HEK293 (cell line): ENCODE results near the gene NFKB1.

ENCODE experiments used
- BCL11A ChIP-seq: fragments of 450-650 bp; formaldehyde crosslinking; IDR thresholded peaks from 2 replicates; pipeline ENCODE4 v1.5.1; 2016; ENCODE audit warnings: low read depth, missing biosample characterization, missing genetic modification characterization
- CTCF ChIP-seq: fragments of 450-650 bp; formaldehyde crosslinking; IDR thresholded peaks from 2 replicates; pipeline ENCODE4 v1.5.1; 2016; ENCODE audit warnings: missing biosample characterization, missing genetic modification characterization
- HOXA7 ChIP-seq: sonication (generic); formaldehyde crosslinking; IDR thresholded peaks from 2 replicates; pipeline ENCODE4 v1.8.1; 2022; ENCODE audit warnings: missing genetic modification reagents, borderline replicate concordance
- KLF10 ChIP-seq: fragments of 450-650 bp; IDR thresholded peaks from 2 replicates; pipeline ENCODE4 v1.5.1; 2018; ENCODE audit warnings: missing biosample characterization, mild to moderate bottlenecking, missing genetic modification characterization
- SP2 ChIP-seq: fragments of 450-650 bp; formaldehyde crosslinking; IDR thresholded peaks from 2 replicates; pipeline ENCODE4 v1.5.1; 2016; ENCODE audit warnings: missing biosample characterization, missing genetic modification characterization
- YY1 ChIP-seq: fragments of 450-650 bp; formaldehyde crosslinking; IDR thresholded peaks from 2 replicates; pipeline ENCODE4 v1.5.1; 2018; ENCODE audit warnings: missing biosample characterization, missing genetic modification characterization
- ZNF140 ChIP-seq: fragments of 450-650 bp; formaldehyde crosslinking; IDR thresholded peaks from 2 replicates; pipeline ENCODE4 v1.5.1; 2016; ENCODE audit warnings: missing biosample characterization, missing genetic modification characterization
- ZNF513 ChIP-seq: fragments of 450-650 bp; IDR thresholded peaks from 2 replicates; pipeline ENCODE4 v1.5.1; 2018; ENCODE audit warnings: missing biosample characterization, missing genetic modification characterization
- ZNF558 ChIP-seq: fragments of 450-650 bp; formaldehyde crosslinking; IDR thresholded peaks from 2 replicates; pipeline ENCODE4 v1.5.1; 2016; ENCODE audit warnings: missing biosample characterization, missing genetic modification characterization
- ZNF76 ChIP-seq: fragments of 450-650 bp; formaldehyde crosslinking; IDR thresholded peaks from 2 replicates; pipeline ENCODE4; 2016; ENCODE audit warnings: low read depth, missing biosample characterization, missing genetic modification characterization, borderline replicate concordance
- TF ChIP-seq, protein P1 (sequence below): fragments of 450-650 bp; formaldehyde crosslinking; IDR thresholded peaks from 2 replicates; pipeline ENCODE4 v1.5.1; 2016; ENCODE audit warnings: missing biosample characterization, missing genetic modification characterization

DNA sequence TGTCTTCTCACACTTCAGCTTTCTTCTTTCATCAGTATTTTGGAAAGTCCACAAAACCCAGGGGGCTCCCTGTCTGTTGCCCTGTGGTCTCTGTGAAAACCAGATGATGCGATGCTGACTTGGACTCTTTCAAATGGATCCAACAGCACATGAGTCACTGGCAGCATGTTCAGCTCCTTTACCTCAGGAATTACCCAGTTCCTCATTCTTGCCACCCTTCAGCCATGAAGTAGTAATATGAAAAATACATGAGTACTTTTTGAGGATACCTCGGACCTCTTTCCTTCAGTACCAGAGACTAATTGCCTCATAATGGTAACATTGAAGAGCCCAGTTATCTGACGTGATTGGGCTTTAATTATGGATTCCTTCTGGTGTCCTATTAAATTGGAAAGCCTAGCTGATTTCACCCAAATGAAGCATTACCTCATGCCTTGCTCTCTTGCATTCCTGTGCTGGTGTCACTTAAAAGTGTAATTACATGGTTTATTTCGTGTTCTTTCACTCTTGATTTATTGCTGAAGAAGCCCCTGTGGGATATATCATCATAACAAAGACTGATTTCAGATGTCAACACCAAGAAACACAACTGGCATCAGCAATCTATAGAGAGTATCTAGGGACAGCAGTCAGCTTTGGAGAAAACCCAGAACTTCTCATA, 63.4 kb downstream of the NFKB1 start:
- TF ChIP-seq YY1 (tag by site-specific recombination) (no peak), CTCF (tag by site-specific recombination) (no peak), SP2 (tag by site-specific recombination) (no peak), ZNF513 (no peak), ZNF558 (tag by site-specific recombination) (no peak), KLF10 (tag by site-specific recombination) (no peak), BCL11A (no peak), ZNF140 (tag by site-specific recombination) (no peak), ZNF76 (tag by site-specific recombination) (no peak), HOXA7 (no peak)
- TF ChIP-seq, protein P1, sequence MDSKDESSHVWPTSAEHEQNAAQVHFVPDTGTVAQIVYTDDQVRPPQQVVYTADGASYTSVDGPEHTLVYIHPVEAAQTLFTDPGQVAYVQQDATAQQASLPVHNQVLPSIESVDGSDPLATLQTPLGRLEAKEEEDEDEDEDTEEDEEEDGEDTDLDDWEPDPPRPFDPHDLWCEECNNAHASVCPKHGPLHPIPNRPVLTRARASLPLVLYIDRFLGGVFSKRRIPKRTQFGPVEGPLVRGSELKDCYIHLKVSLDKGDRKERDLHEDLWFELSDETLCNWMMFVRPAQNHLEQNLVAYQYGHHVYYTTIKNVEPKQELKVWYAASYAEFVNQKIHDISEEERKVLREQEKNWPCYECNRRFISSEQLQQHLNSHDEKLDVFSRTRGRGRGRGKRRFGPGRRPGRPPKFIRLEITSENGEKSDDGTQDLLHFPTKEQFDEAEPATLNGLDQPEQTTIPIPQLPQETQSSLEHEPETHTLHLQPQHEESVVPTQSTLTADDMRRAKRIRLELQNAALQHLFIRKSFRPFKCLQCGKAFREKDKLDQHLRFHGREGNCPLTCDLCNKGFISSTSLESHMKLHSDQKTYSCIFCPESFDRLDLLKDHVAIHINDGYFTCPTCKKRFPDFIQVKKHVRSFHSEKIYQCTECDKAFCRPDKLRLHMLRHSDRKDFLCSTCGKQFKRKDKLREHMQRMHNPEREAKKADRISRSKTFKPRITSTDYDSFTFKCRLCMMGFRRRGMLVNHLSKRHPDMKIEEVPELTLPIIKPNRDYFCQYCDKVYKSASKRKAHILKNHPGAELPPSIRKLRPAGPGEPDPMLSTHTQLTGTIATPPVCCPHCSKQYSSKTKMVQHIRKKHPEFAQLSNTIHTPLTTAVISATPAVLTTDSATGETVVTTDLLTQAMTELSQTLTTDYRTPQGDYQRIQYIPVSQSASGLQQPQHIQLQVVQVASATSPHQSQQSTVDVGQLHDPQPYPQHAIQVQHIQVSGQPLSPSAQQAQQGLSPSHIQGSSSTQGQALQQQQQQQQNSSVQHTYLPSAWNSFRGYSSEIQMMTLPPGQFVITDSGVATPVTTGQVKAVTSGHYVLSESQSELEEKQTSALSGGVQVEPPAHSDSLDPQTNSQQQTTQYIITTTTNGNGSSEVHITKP (tag by site-specific recombination) = no peak
